Measurements from ENCODE around the gene TMEFF1.
"Not testable (repeated sequence)": the region's sequence is repeated elsewhere in the genome, so short reads cannot be mapped to it uniquely, and the experiment has no call there.

TMEFF1 gene

DNA sequence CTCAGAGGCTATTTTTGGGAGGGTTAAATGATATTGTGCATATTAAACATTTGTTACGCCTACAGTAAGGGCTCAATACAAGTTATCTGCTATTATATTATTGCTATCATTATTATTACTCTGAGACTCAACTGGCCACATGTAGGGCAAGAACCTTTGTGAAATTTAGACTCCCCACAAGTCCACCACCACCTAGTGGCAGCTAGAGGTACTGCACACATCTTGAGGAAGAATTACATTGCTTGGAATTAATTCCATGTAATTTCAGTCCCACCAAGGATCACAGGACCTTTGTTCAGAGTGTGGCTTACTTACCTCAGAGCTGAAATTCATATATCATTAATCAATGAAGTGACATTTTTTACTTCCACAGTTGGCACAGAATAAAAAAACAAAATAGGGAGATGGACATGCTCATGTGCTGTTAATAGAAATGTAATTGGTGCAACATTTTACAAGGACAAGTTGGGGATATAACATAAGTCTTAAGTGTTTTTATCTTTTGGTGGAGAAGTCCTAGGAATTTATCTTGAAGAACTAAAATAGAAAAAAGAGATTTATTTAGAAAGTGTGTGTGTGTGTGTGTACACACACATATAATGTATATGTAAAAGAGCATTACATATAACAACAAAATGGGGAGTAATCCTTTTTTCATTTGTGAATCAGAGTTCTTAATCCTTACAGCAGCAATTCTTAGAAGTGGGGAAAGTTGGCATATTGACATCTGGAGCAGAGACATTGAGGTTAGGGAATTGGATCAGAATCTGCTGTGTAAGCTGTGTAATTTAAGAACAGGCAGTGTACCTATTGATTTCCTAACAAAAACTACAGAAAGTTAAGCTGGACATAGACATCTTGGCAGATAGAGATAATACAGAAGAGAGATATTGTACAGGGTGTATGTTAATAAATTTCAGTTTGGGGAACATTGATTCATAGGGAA is 34.8 kb upstream of the TMEFF1 start:
- H3K4me1 ChIP-seq (ENCODE audit: control insufficient read depth, insufficient read depth, low read length), result no peaks in the 10 kb centered on the region; the same call in 1 of the 2 replicates
- no peak overlapping the region for H3K4me3 ChIP-seq (ENCODE audit: low read depth, low read length)
- H3K27ac ChIP-seq (ENCODE audit: low read depth, low read length), result no peak overlapping the region
- no peaks in the 10 kb centered on the region for H3K9me3 ChIP-seq (ENCODE audit: control insufficient read depth, insufficient read depth, low read length)
- H3K27me3 ChIP-seq (ENCODE audit: control insufficient read depth, insufficient read depth, low read length), result no peaks in the 10 kb centered on the region
- no peak overlapping the region for H3K9ac ChIP-seq (ENCODE audit: low read depth, low read length)
- H3K36me3 ChIP-seq (ENCODE audit: control insufficient read depth, insufficient read depth, low read length), result peaks cover 4% of the 10 kb centered on the region; the same call in 1 of the 2 replicates

- no peak overlapping the region for H3K27ac ChIP-seq (ENCODE audit: low read depth, low read length)
Measured at GRCh38 chr9:100440071-100440470, 32.9 kb upstream of the TMEFF1 start.

GRCh38 chr9:100440487-100440886 is 32.5 kb upstream of the TMEFF1 start:
- peaks cover 14% of the 10 kb centered on the region for H3K36me3 ChIP-seq (ENCODE audit: control insufficient read depth, insufficient read depth, low read length)
- H3K9me3 ChIP-seq (ENCODE audit: control insufficient read depth, insufficient read depth, low read length); H3K9ac ChIP-seq (ENCODE audit: low read depth, low read length); H3K4me3 ChIP-seq (ENCODE audit: low read depth, low read length); H3K27ac ChIP-seq (ENCODE audit: low read depth, low read length); H3K27me3 ChIP-seq (ENCODE audit: control insufficient read depth, insufficient read depth, low read length); H3K4me1 ChIP-seq (ENCODE audit: control insufficient read depth, insufficient read depth, low read length): not testable (repeated sequence)

More at GRCh38 chr9:100440071-100440470, 32.9 kb upstream of the TMEFF1 start:
- Histone ChIP-seq H3K36me3 (ENCODE audit: control insufficient read depth, insufficient read depth, low read length) (peaks cover 14% of the 10 kb centered on the region), H3K9me3 (ENCODE audit: control insufficient read depth, insufficient read depth, low read length) (no peaks in the 10 kb centered on the region), H3K9ac (ENCODE audit: low read depth, low read length) (no peak overlapping the region), H3K4me1 (ENCODE audit: control insufficient read depth, insufficient read depth, low read length) (no peaks in the 10 kb centered on the region; the same call in 1 of the 2 replicates), H3K4me3 (ENCODE audit: low read depth, low read length) (no peak overlapping the region), H3K27me3 (ENCODE audit: control insufficient read depth, insufficient read depth, low read length) (no peaks in the 10 kb centered on the region)

GRCh38 chr9:100441911-100442361 is 31.0 kb upstream of the TMEFF1 start:
- no peak overlapping the region for H3K27ac ChIP-seq (ENCODE audit: low read depth, low read length)
- H3K4me1 ChIP-seq (ENCODE audit: control insufficient read depth, insufficient read depth, low read length), result peaks cover 8% of the 10 kb centered on the region
- peaks cover 18% of the 10 kb centered on the region for H3K36me3 ChIP-seq (ENCODE audit: control insufficient read depth, insufficient read depth, low read length)
- no peaks in the 10 kb centered on the region for H3K27me3 ChIP-seq (ENCODE audit: control insufficient read depth, insufficient read depth, low read length)
- H3K9ac ChIP-seq (ENCODE audit: low read depth, low read length), result no peak overlapping the region
- H3K9me3 ChIP-seq (ENCODE audit: control insufficient read depth, insufficient read depth, low read length), result no peaks in the 10 kb centered on the region
- no peak overlapping the region for H3K4me3 ChIP-seq (ENCODE audit: low read depth, low read length)

GRCh38 chr9:100443781-100444768 is 28.9 kb upstream of the TMEFF1 start:
- Histone ChIP-seq H3K36me3 (ENCODE audit: control insufficient read depth, insufficient read depth, low read length) (peaks cover 18% of the 10 kb centered on the region), H3K4me1 (ENCODE audit: control insufficient read depth, insufficient read depth, low read length) (peaks cover 13% of the 10 kb centered on the region), H3K27me3 (ENCODE audit: control insufficient read depth, insufficient read depth, low read length) (no peaks in the 10 kb centered on the region), H3K4me3 (ENCODE audit: low read depth, low read length) (no peak overlapping the region), H3K9ac (ENCODE audit: low read depth, low read length) (no peak overlapping the region), H3K27ac (ENCODE audit: low read depth, low read length) (no peak overlapping the region), H3K9me3 (ENCODE audit: control insufficient read depth, insufficient read depth, low read length) (no peaks in the 10 kb centered on the region)

DNA sequence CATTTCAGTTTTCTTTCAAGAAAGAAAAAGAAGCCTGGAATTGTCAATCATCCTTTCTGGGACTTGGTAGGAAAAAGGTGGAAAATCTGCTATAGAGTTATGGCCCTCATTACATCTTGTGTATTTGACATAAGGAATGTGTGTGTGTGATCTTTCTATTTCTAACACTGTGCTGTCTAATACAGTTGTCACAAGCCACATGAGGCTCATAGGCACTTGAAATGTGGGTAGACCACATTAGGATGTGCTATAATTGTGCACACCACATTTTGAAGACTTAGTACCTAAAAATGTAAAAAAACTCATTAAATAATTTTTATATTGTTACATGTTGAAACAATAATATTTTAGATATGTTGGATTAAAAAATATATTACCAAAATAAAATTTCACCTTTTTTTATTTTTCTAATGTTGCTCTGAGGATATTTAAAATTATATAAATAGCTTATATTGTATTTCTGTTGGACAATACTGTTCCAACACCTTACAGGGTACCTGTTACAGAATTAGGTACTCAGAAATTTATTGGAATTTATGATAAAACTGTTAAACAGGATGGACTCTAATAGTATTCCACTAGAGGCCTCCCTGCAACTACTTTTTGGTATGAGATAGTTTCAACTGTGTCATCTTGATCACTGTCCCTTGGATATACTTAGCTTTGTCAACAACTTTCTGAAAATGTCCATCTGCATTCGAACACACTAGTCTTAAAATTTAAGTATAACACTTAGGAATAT is 27.6 kb upstream of the TMEFF1 start:
- Histone ChIP-seq H3K9me3 (ENCODE audit: control insufficient read depth, insufficient read depth, low read length) (no peaks in the 10 kb centered on the region), H3K4me3 (ENCODE audit: low read depth, low read length) (no peak overlapping the region), H3K27me3 (ENCODE audit: control insufficient read depth, insufficient read depth, low read length) (no peaks in the 10 kb centered on the region), H3K4me1 (ENCODE audit: control insufficient read depth, insufficient read depth, low read length) (peaks cover 13% of the 10 kb centered on the region), H3K9ac (ENCODE audit: low read depth, low read length) (no peak overlapping the region), H3K36me3 (ENCODE audit: control insufficient read depth, insufficient read depth, low read length) (peaks cover 19% of the 10 kb centered on the region), H3K27ac (ENCODE audit: low read depth, low read length) (no peak overlapping the region)

DNA sequence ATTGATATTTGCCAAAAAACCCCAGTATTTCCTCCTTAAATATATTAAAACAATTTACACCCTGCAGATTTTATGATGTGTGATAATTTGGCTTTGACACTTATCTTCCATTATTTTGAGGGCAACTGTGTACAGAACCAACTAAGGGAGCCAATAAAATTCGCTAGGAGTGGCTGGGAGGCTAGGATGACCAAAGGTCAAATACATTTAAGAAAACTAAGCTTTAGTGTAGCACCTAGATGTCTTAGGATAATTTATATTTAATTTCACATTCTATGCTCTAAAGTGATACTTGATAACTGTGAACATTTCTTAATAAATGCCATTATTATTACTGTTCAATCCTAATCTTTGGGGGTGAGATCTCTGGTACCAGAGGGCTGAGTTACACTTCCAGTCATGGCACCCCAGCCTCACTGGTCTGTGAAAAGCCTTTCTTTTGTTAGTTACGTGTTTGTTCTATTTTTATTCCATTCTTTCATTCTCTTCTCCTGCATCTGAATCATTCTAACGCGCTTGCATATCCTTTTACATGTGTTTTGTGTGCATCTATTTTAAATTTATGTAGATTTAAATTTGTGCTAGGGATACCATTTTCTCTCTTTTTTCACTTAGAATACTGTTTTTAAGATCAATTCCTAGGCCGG is 26.9 kb upstream of the TMEFF1 start:
- peaks cover 13% of the 10 kb centered on the region for H3K4me1 ChIP-seq (ENCODE audit: control insufficient read depth, insufficient read depth, low read length)
- H3K27me3 ChIP-seq (ENCODE audit: control insufficient read depth, insufficient read depth, low read length), result no peaks in the 10 kb centered on the region
- H3K4me3 ChIP-seq (ENCODE audit: low read depth, low read length), result no peak overlapping the region
- H3K9ac ChIP-seq (ENCODE audit: low read depth, low read length), result no peak overlapping the region
- H3K36me3 ChIP-seq (ENCODE audit: control insufficient read depth, insufficient read depth, low read length), result peaks cover 26% of the 10 kb centered on the region
- H3K9me3 ChIP-seq (ENCODE audit: control insufficient read depth, insufficient read depth, low read length), result no peaks in the 10 kb centered on the region
- no peak overlapping the region for H3K27ac ChIP-seq (ENCODE audit: low read depth, low read length)

DNA sequence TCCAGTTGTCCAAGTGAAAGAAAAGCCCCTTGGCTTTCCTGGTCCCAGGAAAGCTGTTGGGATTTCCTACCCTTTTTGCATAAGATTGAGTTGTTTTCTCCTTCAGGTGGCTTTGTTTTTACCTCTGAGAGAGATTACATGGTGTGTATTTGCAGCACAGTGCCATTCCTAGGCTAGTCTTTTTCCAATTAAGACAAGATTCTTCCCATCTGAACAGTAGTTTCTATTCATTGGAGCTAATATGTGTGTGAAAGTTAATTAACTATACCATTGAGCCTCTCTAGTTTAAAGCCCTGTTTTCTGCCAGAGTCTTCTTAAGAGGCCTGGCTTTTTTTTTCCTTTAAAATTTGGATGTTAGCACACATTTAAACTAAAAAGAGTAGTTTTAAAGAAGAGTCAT is 25.9 kb upstream of the TMEFF1 start:
- Histone ChIP-seq H3K27me3 (ENCODE audit: control insufficient read depth, insufficient read depth, low read length) (no peaks in the 10 kb centered on the region), H3K9me3 (ENCODE audit: control insufficient read depth, insufficient read depth, low read length) (no peaks in the 10 kb centered on the region), H3K9ac (ENCODE audit: low read depth, low read length) (no peak overlapping the region), H3K36me3 (ENCODE audit: control insufficient read depth, insufficient read depth, low read length) (peaks cover 36% of the 10 kb centered on the region), H3K27ac (ENCODE audit: low read depth, low read length) (no peak overlapping the region), H3K4me3 (ENCODE audit: low read depth, low read length) (no peak overlapping the region), H3K4me1 (ENCODE audit: control insufficient read depth, insufficient read depth, low read length) (peaks cover 13% of the 10 kb centered on the region)

DNA sequence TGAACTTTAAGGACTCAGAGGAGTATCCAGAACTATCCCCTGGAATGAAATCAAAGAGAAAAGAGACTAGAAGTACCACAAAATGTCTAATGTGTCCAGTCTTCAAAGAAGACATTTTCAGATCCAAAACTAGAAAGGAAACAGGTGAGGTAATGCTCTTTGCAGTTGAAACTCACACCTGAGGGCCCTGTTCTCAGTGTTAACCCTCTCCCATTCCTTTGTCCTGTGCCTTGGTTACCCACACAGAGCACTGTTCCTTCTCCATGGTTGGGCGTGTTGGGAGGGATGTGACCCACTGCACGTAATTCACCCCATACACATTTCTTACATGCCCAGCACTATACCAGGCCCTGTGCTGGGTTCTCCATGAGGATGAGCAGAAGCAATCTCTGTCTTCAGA is 24.7 kb upstream of the TMEFF1 start:
- no peak overlapping the region for H3K27ac ChIP-seq (ENCODE audit: low read depth, low read length)
- peaks cover 13% of the 10 kb centered on the region for H3K4me1 ChIP-seq (ENCODE audit: control insufficient read depth, insufficient read depth, low read length)
- no peaks in the 10 kb centered on the region for H3K9me3 ChIP-seq (ENCODE audit: control insufficient read depth, insufficient read depth, low read length)
- H3K9ac ChIP-seq (ENCODE audit: low read depth, low read length), result no peak overlapping the region
- no peaks in the 10 kb centered on the region for H3K27me3 ChIP-seq (ENCODE audit: control insufficient read depth, insufficient read depth, low read length)
- peaks cover 39% of the 10 kb centered on the region for H3K36me3 ChIP-seq (ENCODE audit: control insufficient read depth, insufficient read depth, low read length)
- no peak overlapping the region for H3K4me3 ChIP-seq (ENCODE audit: low read depth, low read length)

GRCh38 chr9:100449420-100449819 is 23.5 kb upstream of the TMEFF1 start:
- no peak overlapping the region for H3K9ac ChIP-seq (ENCODE audit: low read depth, low read length)

More at GRCh38 chr9:100449420-100449819, 23.5 kb upstream of the TMEFF1 start:
- Histone ChIP-seq H3K4me3 (ENCODE audit: low read depth, low read length) (no peak overlapping the region), H3K27ac (ENCODE audit: low read depth, low read length) (no peak overlapping the region), H3K27me3 (ENCODE audit: control insufficient read depth, insufficient read depth, low read length) (no peaks in the 10 kb centered on the region), H3K9me3 (ENCODE audit: control insufficient read depth, insufficient read depth, low read length) (no peaks in the 10 kb centered on the region), H3K36me3 (ENCODE audit: control insufficient read depth, insufficient read depth, low read length) (peaks cover 38% of the 10 kb centered on the region), H3K4me1 (ENCODE audit: control insufficient read depth, insufficient read depth, low read length) (peaks cover 13% of the 10 kb centered on the region)

All from HUES48 (cell line).